Endodermal cell (in vitro differentiated cells): ENCODE results near the gene COL9A2. TPM values are rescaled to one million over a fixed set of nuclear protein-coding genes. Genes with fewer than 3 reads are reported as not detected.

Experiments
- DNase-seq: peaks from one replicate; pipeline ENCODE4 v3.0.0-alpha.2; 2017
- H3K27ac ChIP-seq: 2 replicates; pipeline ENCODE4 v1.5.1; 2013; ENCODE audit warnings: mild to moderate bottlenecking, low read depth, low read length, moderate library complexity
- H3K27me3 ChIP-seq: 2 replicates; pipeline ENCODE4 v1.6.1; 2013; ENCODE audit warnings: mild to moderate bottlenecking, low read length, moderate library complexity; ENCODE audit not compliant: insufficient read depth, control insufficient read depth, poor library complexity, severe bottlenecking
- H3K36me3 ChIP-seq: 2 replicates; pipeline ENCODE4 v1.7.0; 2013; ENCODE audit warnings: mild to moderate bottlenecking, low read length, moderate library complexity; ENCODE audit not compliant: control insufficient read depth, insufficient read depth
- H3K4me1 ChIP-seq: one replicate; pipeline ENCODE4 v1.7.0; 2013; ENCODE audit warnings: low read length; ENCODE audit not compliant: control insufficient read depth, insufficient read depth
- H3K4me3 ChIP-seq: 2 replicates; pipeline ENCODE4 v1.5.1; 2013; ENCODE audit warnings: mild to moderate bottlenecking, low read length, moderate library complexity
- H3K9ac ChIP-seq: 2 replicates; pipeline ENCODE4 v1.6.1; 2013; ENCODE audit warnings: mild to moderate bottlenecking, low read length, moderate library complexity; ENCODE audit not compliant: poor library complexity, severe bottlenecking; ENCODE audit errors: extremely low read depth
- H3K9me3 ChIP-seq: 2 replicates; pipeline ENCODE4 v1.6.1; 2013; ENCODE audit warnings: mild to moderate bottlenecking, low read length, moderate library complexity; ENCODE audit not compliant: control insufficient read depth
- H3K27ac Mint-ChIP-seq: 2 replicates; pipeline ENCODE4 v1.8.0; 2020; ENCODE audit warnings: mixed read lengths
- H3K27me3 Mint-ChIP-seq: 2 replicates; pipeline ENCODE4 v1.8.0; 2021; ENCODE audit warnings: mild to moderate bottlenecking, mixed read lengths; ENCODE audit not compliant: insufficient read depth
- H3K36me3 Mint-ChIP-seq: 2 replicates; pipeline ENCODE4 v1.8.0; 2020; ENCODE audit warnings: low read depth, mixed read lengths
- H3K4me1 Mint-ChIP-seq: 2 replicates; pipeline ENCODE4 v1.8.0; 2020; ENCODE audit warnings: mixed read lengths
- H3K4me3 Mint-ChIP-seq: 2 replicates; pipeline ENCODE4 v1.8.0; 2020; ENCODE audit warnings: mild to moderate bottlenecking, moderate library complexity, mixed read lengths
- H3K9me3 Mint-ChIP-seq: 2 replicates; pipeline ENCODE4 v1.8.0; 2020; ENCODE audit warnings: mild to moderate bottlenecking, mixed read lengths
- WGBS, 2 experiments: methylation state at CpG; one replicate each; pipeline versions ENCODE4 v1.1.5 to v1.1.7; 2013; ENCODE audit warnings: missing lambda C conversion rate in 2 of 2, mixed read lengths in 1 of 2; ENCODE audit not compliant: insufficient coverage in 1 of 2, insufficient read length in 1 of 2; 5-methylcytosine and 5-hydroxymethylcytosine counted together
- total RNA-seq, 2 donors: library from RNA; stranded (reverse); fragmentation: NEBNext Ultra II Directional in 1 of 2; extraction: Animal tissue kit (Norgen Biotek cat#: 25700) in 1 of 2; gene quantifications; 2 replicates in 1 of 2; 3 replicates in 1 of 2; pipeline ENCODE4 v1.2.1, GENCODE V29; 2021
- TF ChIP-seq, protein P1 (sequence below): fragments of 200-600 bp; sonication (generic); conservative IDR thresholded peaks from 2 replicates; pipeline ENCODE4 v1.5.0; 2021; ENCODE audit warnings: antibody characterized with exemption, mild to moderate bottlenecking

Gene COL9A2
- total RNA-seq, 2 donors from 2014 or later = 295 to 470 TPM

DNA sequence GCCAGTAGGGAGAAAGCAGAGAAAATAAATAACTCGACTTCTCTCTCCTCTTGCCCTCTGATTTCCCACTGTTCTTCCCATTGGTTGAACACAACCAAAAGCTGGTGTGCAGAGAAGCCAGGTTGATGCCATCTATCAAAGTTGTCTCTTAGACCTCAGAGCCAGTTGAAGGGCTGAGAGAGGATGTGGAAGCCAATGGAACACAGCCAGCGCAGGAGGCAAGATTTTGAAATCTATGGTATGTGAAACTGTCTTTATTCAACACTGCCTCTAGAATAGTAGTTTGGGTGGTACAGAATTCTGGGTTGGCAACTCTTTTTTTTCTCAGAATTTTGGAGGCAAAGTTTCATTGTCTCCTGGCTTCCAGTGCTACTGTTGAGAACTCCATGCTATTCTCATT is 45.1 kb upstream of the COL9A2 start:
- Histone ChIP-seq H3K27me3 (peaks cover 6% of the 10 kb centered on the region), H3K4me3 (no peak overlapping the region), H3K27ac (no peak overlapping the region), H3K9me3 (peaks cover 15% of the 10 kb centered on the region), H3K4me1 (no peaks in the 10 kb centered on the region), H3K36me3 (no peaks in the 10 kb centered on the region), H3K9ac (no peak overlapping the region)
- WGBS, 2 experiments = 83 to 87% methylated on average over 1 to 2 of the region's 2 CpGs
- peaks cover 7% of the 10 kb centered on the region for H3K4me1 Mint-ChIP-seq
- no peak overlapping the region for H3K4me3 Mint-ChIP-seq
- H3K9me3 Mint-ChIP-seq = peaks cover 15% of the 10 kb centered on the region
- no peak for DNase-seq
- no peaks in the 10 kb centered on the region for H3K36me3 Mint-ChIP-seq
- TF ChIP-seq, protein P1, sequence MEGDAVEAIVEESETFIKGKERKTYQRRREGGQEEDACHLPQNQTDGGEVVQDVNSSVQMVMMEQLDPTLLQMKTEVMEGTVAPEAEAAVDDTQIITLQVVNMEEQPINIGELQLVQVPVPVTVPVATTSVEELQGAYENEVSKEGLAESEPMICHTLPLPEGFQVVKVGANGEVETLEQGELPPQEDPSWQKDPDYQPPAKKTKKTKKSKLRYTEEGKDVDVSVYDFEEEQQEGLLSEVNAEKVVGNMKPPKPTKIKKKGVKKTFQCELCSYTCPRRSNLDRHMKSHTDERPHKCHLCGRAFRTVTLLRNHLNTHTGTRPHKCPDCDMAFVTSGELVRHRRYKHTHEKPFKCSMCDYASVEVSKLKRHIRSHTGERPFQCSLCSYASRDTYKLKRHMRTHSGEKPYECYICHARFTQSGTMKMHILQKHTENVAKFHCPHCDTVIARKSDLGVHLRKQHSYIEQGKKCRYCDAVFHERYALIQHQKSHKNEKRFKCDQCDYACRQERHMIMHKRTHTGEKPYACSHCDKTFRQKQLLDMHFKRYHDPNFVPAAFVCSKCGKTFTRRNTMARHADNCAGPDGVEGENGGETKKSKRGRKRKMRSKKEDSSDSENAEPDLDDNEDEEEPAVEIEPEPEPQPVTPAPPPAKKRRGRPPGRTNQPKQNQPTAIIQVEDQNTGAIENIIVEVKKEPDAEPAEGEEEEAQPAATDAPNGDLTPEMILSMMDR = no peak
- no peak overlapping the region for H3K27ac Mint-ChIP-seq
- H3K27me3 Mint-ChIP-seq = peaks cover 14% of the 10 kb centered on the region

DNA sequence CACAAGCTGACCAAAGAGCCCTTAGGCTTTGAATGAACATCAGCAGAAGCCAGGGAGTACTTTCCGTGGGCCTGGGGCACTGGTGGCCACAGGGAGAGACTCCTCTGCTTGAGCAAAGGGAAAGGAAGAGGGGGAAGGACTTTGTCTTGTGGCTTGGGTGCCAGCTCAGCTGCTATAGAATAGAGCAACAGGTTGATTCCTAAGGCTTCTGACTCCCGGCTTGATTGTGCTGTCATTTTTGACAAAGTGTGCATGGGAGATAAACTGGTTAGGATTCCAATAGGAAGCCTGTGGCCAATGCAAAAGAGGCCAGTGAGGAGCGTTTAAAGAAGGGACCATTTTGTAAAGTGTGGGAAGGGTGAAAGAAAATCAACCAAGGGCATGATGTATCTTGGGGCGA is 44.6 kb upstream of the COL9A2 start:
- Histone ChIP-seq H3K27ac (no peak overlapping the region), H3K36me3 (no peaks in the 10 kb centered on the region), H3K9me3 (peaks cover 17% of the 10 kb centered on the region), H3K9ac (no peak overlapping the region), H3K27me3 (peaks cover 6% of the 10 kb centered on the region), H3K4me3 (no peak overlapping the region), H3K4me1 (no peaks in the 10 kb centered on the region)
- Mint-ChIP-seq H3K9me3 (peaks cover 19% of the 10 kb centered on the region), H3K4me1 (peaks cover 7% of the 10 kb centered on the region), H3K27ac (no peak overlapping the region), H3K36me3 (no peaks in the 10 kb centered on the region), H3K4me3 (no peak overlapping the region), H3K27me3 (peaks cover 14% of the 10 kb centered on the region)
- TF ChIP-seq, protein P1 = no peak
- 90 to 92% methylated on average over 4 of the region's 4 CpGs for WGBS, 2 experiments
- DNase-seq = no peak

DNA sequence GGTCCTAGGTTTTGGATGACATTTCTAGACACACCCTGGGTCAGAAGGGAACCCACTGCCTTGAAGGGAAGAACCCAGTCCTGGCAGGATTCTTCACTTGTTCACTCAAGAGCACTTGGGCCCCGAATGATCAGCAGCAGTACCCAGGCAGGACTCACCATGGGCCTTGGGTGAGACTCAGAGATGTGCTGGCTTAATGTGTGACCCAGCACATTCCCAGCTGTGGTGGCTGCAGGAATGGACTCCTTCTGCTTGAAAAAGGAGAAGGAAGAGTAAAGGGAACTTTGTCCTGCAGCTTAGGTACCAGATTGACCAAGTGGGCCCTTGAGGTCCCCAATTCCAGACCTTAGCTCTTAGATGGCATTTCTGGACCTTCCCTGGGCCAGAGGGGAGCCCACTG is 44.1 kb upstream of the COL9A2 start:
- Histone ChIP-seq H3K9me3 (peaks cover 17% of the 10 kb centered on the region), H3K4me3 (no peak overlapping the region), H3K36me3 (no peaks in the 10 kb centered on the region), H3K4me1 (no peaks in the 10 kb centered on the region), H3K9ac (no peak overlapping the region), H3K27me3 (peaks cover 6% of the 10 kb centered on the region), H3K27ac (no peak overlapping the region)
- WGBS, 2 experiments = 78 to 94% methylated on average over 1 of the region's 1 CpG
- H3K27me3 Mint-ChIP-seq = peaks cover 14% of the 10 kb centered on the region
- DNase-seq = no peak
- no peaks in the 10 kb centered on the region for H3K36me3 Mint-ChIP-seq
- TF ChIP-seq, protein P1 = no peak
- H3K9me3 Mint-ChIP-seq = peaks cover 19% of the 10 kb centered on the region
- no peak overlapping the region for H3K4me3 Mint-ChIP-seq
- peaks cover 7% of the 10 kb centered on the region for H3K4me1 Mint-ChIP-seq
- no peak overlapping the region for H3K27ac Mint-ChIP-seq
